ENCODE results near the gene MOB4. TPM values are rescaled to one million over a fixed set of nuclear protein-coding genes. Genes with fewer than 3 reads are reported as not detected.
A peak's percentile ranks its signal among the peaks of the same experiment; 100 is the strongest.

The MOB4 gene
- total and polyA plus RNA-seq, 10 of the 15 experiments (the other 5 are each of a cell fraction or from before 2014, with no cell fraction given) = 13.5 to 44.2 (median 32.4) TPM

GRCh38 chr2:197495433-197496134 is 20.3 kb upstream of the MOB4 start:
- in situ Hi-C loops (cut with MboI) (no loop called here), intact Hi-C loops (cut with micrococcal nuclease; ENCODE audit: unreplicated experiment) (loop anchor here (2.0 to 5.0 kb wide), 3 partner anchors 67 to 282 kb away; no protein-coding TSS in a partner anchor)
- FAIRE-seq (no peak), ATAC-seq (no peak), DNase-seq (ENCODE audit: low read depth, low spot score) (no peak)
- peaks cover 13% of the 10 kb centered on the region for H3K4me1 ChIP-seq (ENCODE audit: control insufficient read depth, insufficient read depth, low read length)
- H2AFZ ChIP-seq (ENCODE audit: control insufficient read depth, low read depth, low read length) = no peak overlapping the region
- H3K4me2 ChIP-seq (ENCODE audit: control insufficient read depth, insufficient read depth) = peak overlapping the region; percentile 93
- TF ChIP-seq HCFC1 (IDR thresholded peaks at IDR 0.05; ENCODE audit: low read length) (no peak), SUPT20H (IDR thresholded peaks at IDR 0.05; ENCODE audit: borderline replicate concordance, control insufficient read depth, low read depth, low read length) (no peak), TBL1XR1 (IDR thresholded peaks at IDR 0.05; ENCODE audit: low read depth, low read length) (no peak), SMAD5 (IDR thresholded peaks at IDR 0.05; ENCODE audit: low read depth) (no peak), RUNX3 (IDR thresholded peaks at IDR 0.05; ENCODE audit: low read length) (no peak), NBN (IDR thresholded peaks at IDR 0.05) (no peak), SMARCA5 (IDR thresholded peaks at IDR 0.05) (no peak), JUND (IDR thresholded peaks at IDR 0.05; ENCODE audit: low read depth, low read length) (no peak), ZNF207 (IDR thresholded peaks at IDR 0.05; ENCODE audit: borderline replicate concordance) (no peak), TCF12 (IDR thresholded peaks at IDR 0.05; ENCODE audit: low read depth, low read length) (no peak), MTA2 (IDR thresholded peaks at IDR 0.05; ENCODE audit: low read depth) (no peak), IKZF1 (conservative IDR thresholded peaks at IDR 0.05) (no peak), MXI1 (IDR thresholded peaks at IDR 0.05; ENCODE audit: low read depth, low read length) (no peak), ZNF274 (IDR thresholded peaks at IDR 0.05; ENCODE audit: insufficient read depth, insufficient read length) (no peak), PKNOX1 (IDR thresholded peaks at IDR 0.05) (no peak)
- TF ChIP-seq, protein P1, sequence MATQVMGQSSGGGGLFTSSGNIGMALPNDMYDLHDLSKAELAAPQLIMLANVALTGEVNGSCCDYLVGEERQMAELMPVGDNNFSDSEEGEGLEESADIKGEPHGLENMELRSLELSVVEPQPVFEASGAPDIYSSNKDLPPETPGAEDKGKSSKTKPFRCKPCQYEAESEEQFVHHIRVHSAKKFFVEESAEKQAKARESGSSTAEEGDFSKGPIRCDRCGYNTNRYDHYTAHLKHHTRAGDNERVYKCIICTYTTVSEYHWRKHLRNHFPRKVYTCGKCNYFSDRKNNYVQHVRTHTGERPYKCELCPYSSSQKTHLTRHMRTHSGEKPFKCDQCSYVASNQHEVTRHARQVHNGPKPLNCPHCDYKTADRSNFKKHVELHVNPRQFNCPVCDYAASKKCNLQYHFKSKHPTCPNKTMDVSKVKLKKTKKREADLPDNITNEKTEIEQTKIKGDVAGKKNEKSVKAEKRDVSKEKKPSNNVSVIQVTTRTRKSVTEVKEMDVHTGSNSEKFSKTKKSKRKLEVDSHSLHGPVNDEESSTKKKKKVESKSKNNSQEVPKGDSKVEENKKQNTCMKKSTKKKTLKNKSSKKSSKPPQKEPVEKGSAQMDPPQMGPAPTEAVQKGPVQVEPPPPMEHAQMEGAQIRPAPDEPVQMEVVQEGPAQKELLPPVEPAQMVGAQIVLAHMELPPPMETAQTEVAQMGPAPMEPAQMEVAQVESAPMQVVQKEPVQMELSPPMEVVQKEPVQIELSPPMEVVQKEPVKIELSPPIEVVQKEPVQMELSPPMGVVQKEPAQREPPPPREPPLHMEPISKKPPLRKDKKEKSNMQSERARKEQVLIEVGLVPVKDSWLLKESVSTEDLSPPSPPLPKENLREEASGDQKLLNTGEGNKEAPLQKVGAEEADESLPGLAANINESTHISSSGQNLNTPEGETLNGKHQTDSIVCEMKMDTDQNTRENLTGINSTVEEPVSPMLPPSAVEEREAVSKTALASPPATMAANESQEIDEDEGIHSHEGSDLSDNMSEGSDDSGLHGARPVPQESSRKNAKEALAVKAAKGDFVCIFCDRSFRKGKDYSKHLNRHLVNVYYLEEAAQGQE (IDR thresholded peaks at IDR 0.05; ENCODE audit: low read depth, low read length) = no peak
- TF ChIP-seq, protein P2, sequence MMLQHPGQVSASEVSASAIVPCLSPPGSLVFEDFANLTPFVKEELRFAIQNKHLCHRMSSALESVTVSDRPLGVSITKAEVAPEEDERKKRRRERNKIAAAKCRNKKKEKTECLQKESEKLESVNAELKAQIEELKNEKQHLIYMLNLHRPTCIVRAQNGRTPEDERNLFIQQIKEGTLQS (IDR thresholded peaks at IDR 0.05; ENCODE audit: borderline replicate concordance, extremely low read depth, low read depth, low read length) = no peak
- H3K9ac ChIP-seq (ENCODE audit: control insufficient read depth, insufficient read depth, low read length) = no peak overlapping the region; the same call in 1 of the 2 replicates
- BruUV-seq (replicated peaks) = no TSS peak
- no peaks in the 10 kb centered on the region for H3K27me3 ChIP-seq (replicated peaks in 1 of 2; ENCODE audit: control insufficient read depth in 2 of 2, insufficient read depth in 2 of 2, low read length in 1 of 2)
- H3K4me3 ChIP-seq = peak overlapping the region; percentile 88
- RAD21 ChIA-PET (ENCODE audit: unreplicated experiment) = interaction anchor here (0.8 to 1.4 kb wide), 5 partner anchors 39 to 112 kb away, joined by 3 to 5 read pairs (median 4); partner anchors contain the start of gene COQ10B
- H3K79me2 ChIP-seq (ENCODE audit: control insufficient read depth, insufficient read depth, low read length) = peaks cover 83% of the 10 kb centered on the region
- peaks cover 8 to 47% of the 10 kb centered on the region in 2 experiments for H3K36me3 ChIP-seq (ENCODE audit: control insufficient read depth in 2 of 2, insufficient read depth in 2 of 2, low read length in 1 of 2)
- no peaks in the 10 kb centered on the region for H3K9me3 ChIP-seq (replicated peaks; ENCODE audit: control insufficient read depth, insufficient read depth, low read length)
- CTCF ChIA-PET = interaction anchor here (1.1 kb wide), 2 partner anchors 217 to 219 kb away, joined by 3 to 4 read pairs; no protein-coding TSS in a partner anchor
- no peaks in the 10 kb centered on the region for H4K20me1 ChIP-seq (ENCODE audit: control insufficient read depth, insufficient read depth)
- no peak overlapping the region for H3K27ac ChIP-seq (ENCODE audit: control insufficient read depth, insufficient read depth)
- SMC1A ChIA-PET (ENCODE audit: uncharacterized antibody, unreplicated experiment) = interaction anchor here (1.1 to 1.4 kb wide), 5 partner anchors 18 to 104 kb away, joined by 3 to 6 read pairs (median 4); partner anchors contain the start of genes MOB4 and SF3B1
- 56% methylated on average over 2 of the region's 2 CpGs for WGBS (ENCODE audit: insufficient coverage, insufficient replicate concordance, low lambda C conversion rate, missing lambda C conversion rate)
- POLR2A ChIA-PET = interaction anchor here (0.7 to 12.1 kb wide), 4 partner anchors 19 to 599 kb away, joined by 3 to 156 read pairs (median 6); partner anchors contain the start of genes COQ10B, MOB4 and SF3B1
